ENCODE measurements around the gene FRMD4A. TPM values are rescaled to one million over a fixed set of nuclear protein-coding genes. Genes with fewer than 3 reads are reported as not detected.

Gene FRMD4A
- total RNA-seq, 2 experiments from 2014 or later: 0.30 to 0.35 TPM

DNA sequence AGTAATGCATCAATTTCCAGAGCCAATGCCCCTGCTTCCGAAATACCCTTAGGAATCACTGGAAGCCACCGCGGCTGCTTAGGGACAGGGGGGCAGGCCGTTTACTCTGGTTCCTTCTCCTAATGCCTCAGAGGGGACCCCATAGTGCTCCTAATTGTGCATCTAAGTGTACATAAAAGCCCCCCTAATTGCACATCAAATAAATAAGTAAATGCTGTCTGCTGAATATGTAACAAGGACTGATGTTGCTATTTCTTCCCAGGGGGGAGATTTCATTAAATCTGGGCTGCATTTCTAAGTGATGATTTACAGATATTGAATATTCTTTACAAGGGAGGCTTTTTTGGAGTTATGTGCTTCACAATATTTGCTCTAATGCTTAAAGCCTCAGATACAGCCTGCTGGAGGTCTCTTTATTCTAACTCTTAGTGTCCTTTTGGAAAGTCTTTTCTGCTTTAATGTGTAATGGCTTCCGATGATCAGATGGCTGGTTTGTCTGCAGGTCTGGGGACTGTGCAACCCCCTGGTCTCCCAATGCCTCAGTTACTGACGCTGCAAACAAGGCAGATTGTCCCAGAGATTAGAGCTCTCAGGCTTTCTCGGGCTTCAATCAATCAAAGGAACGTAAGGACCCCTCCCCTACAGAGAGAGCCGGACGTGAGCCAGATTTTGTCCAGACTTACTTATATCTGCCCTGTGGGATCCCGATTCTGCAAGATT, 601.0 kb downstream of the FRMD4A start:
- H3K36me3 Mint-ChIP-seq (ENCODE audit: low read depth): no peaks in the 10 kb centered on the region
- H3K27ac Mint-ChIP-seq: no peak overlapping the region
- POLR2A ChIA-PET: no interaction called here
- no peak for DNase-seq
- H3K9me3 Mint-ChIP-seq: no peaks in the 10 kb centered on the region
- no peaks in the 10 kb centered on the region for H3K27me3 Mint-ChIP-seq
- CTCF ChIA-PET: no interaction called here
- no peak overlapping the region for H3K4me3 Mint-ChIP-seq
- H3K4me1 Mint-ChIP-seq: no peaks in the 10 kb centered on the region

DNA sequence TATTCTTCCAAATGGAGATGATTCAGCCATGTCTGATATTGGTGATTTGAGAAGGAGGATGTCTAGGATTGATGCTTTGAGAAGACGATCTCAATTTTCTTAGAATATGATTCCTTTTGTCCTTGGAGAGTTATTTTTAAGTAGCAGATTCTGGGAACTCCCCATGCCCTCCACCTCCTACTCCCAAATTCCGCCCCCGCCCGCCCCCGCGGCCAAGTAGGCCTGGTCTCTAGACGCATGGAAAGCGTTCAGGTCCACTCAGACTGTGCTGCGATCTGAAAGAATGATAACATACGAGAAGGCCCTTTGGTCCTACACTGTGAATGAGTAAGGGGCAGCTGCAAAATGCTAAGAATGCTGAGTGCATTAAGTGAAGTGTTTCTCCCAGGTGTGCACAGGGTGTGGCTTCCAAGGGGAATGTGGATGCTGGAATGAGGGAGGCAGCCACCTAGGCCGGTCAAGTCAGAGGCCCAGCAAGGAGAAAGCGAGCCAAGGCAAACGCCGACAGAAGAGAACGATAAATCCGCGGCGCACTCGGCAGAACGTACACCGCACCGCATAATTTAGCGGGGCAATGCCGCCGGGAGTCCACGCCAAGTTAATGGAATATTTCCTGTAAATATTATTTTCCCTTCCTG, 601.7 kb downstream of the FRMD4A start:
- H3K9me3 Mint-ChIP-seq: no peaks in the 10 kb centered on the region
- H3K4me1 Mint-ChIP-seq: no peaks in the 10 kb centered on the region

DNA sequence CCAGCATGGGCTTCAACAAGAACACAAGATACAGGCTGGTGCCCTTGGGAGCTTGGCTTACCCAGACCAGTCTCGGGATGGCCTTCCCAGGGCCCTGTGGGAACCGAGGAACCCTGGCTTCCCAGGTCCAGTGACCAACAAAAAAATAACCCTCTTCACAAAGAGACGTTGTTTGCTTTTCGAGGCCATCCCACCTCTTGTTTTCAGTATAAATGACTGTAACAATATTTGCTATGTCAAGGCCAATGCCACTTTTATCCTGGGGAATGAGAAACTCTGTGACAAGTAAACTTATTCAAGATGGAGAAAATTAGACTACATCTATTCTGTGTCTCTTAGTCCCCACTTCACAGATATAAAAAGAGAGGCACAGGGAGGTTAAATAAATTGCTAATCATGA, 605.1 kb downstream of the FRMD4A start:
- Mint-ChIP-seq H3K4me1 (no peaks in the 10 kb centered on the region), H3K36me3 (ENCODE audit: low read depth) (no peaks in the 10 kb centered on the region), H3K27me3 (peaks cover 2% of the 10 kb centered on the region), H3K9me3 (no peaks in the 10 kb centered on the region), H3K27ac (no peak overlapping the region), H3K4me3 (no peak overlapping the region)
- ChIA-PET CTCF (no interaction called here), POLR2A (no interaction called here)
- DNase-seq: no peak

More for the DNA sequence above, 601.7 kb downstream of the FRMD4A start:
- ChIA-PET CTCF (no interaction called here), POLR2A (no interaction called here)
- no peak for DNase-seq
- Mint-ChIP-seq H3K36me3 (ENCODE audit: low read depth) (no peaks in the 10 kb centered on the region), H3K4me3 (no peak overlapping the region), H3K27ac (no peak overlapping the region), H3K27me3 (no peaks in the 10 kb centered on the region)

DNA sequence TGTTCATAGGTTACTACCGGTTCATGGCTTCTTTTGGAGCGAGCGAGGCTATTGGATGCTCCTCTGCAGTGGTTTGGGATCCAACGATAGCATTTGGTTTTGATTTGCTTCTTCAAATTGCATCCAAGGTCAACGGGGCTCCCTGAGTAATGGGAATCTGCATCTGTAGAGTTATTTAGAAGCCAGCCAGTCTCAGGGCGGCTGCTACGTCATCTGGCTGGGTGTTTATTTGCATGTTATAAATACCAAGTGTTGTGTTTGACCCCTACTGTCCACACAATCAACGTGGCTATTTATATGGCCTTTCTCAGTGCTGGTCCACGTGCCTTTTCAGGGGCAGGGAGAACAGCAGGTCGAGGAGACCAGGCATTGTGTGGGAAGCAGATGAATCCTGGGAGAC, 606.2 kb downstream of the FRMD4A start:
- no peak for DNase-seq
- Mint-ChIP-seq H3K9me3 (no peaks in the 10 kb centered on the region), H3K4me3 (no peak overlapping the region), H3K27me3 (peaks cover 3% of the 10 kb centered on the region), H3K36me3 (ENCODE audit: low read depth) (no peaks in the 10 kb centered on the region), H3K4me1 (no peaks in the 10 kb centered on the region), H3K27ac (no peak overlapping the region)
- ChIA-PET POLR2A (no interaction called here), CTCF (no interaction called here)

DNA sequence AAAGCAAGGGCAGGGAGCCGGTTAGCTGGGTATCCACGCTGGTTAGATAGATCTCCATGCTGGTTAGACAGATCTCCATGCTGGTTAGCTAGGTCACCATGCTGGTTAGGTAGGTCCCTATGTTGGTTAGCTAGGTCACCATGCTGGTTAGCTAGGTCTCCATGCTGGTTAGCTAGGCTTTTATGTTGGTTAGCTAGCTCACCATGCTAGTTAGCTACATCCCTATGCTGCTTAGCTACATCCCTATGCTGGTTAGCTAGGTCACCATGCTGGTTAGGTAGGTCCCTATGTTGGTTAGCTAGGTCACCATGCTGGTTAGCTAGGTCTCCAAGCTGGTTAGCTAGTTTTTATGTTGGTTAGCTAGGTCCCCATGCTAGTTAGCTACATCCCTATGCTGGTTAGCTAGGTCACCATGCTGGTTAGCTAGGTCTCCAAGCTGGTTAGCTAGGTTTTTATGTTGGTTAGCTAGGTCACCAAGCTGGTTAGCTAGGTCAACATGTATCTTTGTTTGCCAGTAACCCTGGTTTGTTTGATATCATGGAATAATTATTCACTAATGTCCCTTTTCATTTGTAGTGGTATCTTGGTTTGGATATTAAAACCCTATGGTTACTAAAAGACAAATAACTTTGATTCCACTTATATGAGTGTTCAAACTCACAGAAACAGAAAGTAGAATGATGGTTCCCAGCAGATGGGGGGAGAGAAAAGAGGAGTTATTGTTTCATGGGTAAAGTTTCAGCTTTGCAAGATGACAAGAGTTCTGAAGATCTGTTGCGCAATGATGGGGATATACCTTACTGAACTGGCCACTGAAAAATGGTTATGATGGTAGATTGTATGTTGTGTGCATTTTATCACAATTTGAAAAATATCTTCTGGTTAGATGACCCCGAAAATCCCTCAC, 607.7 kb downstream of the FRMD4A start:
- no peak overlapping the region for H3K27ac Mint-ChIP-seq
- H3K4me1 Mint-ChIP-seq: peaks cover 8% of the 10 kb centered on the region
- H3K27me3 Mint-ChIP-seq: peaks cover 7% of the 10 kb centered on the region
- ChIA-PET POLR2A (no interaction called here), CTCF (no interaction called here)
- H3K4me3 Mint-ChIP-seq: no peak overlapping the region
- H3K9me3 Mint-ChIP-seq: no peaks in the 10 kb centered on the region
- H3K36me3 Mint-ChIP-seq (ENCODE audit: low read depth): no peaks in the 10 kb centered on the region
- no peak for DNase-seq

DNA sequence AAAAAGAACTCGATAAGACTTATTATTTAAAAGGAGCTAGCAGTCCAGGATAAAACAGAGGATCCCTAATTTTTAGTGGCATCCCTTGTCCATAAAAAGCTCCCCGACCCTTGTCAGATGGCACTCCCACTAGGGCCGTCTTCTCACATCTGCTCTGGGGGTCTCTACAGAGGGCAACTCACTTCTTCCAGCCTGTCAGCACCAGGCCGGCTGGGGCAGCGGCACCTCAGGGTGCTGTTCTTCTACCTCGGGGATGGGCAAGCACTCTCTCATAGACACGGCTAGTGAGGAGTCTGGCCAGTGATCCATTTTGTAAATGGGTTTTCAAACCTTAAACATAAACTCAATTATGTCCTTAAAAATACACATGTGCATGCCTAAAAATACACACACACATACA, 609.2 kb downstream of the FRMD4A start:
- Mint-ChIP-seq H3K9me3 (no peaks in the 10 kb centered on the region), H3K4me3 (no peak overlapping the region), H3K27ac (no peak overlapping the region), H3K36me3 (ENCODE audit: low read depth) (no peaks in the 10 kb centered on the region), H3K27me3 (peaks cover 7% of the 10 kb centered on the region), H3K4me1 (peaks cover 13% of the 10 kb centered on the region)
- DNase-seq: no peak
- POLR2A ChIA-PET: no interaction called here
- CTCF ChIA-PET: no interaction called here

DNA sequence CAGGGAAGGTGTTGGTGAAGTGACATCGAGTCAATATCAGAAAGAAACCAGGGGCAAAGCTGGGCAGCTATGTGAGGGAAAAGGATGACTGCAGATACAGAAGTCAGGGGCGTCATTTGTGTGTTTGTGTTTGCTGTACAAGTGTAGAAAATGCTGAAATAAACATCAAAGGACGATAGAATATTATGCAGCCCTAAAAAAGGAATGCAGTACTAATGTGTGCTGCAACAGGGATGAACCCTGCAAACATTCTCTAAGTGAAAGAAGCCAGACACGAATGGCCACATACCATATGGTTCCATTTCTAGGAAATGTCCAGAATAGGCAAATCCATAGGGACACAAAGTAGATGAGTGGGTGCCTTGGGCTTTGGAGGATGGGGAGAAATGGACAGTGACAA, 610.0 kb downstream of the FRMD4A start:
- Mint-ChIP-seq H3K27me3 (peaks cover 7% of the 10 kb centered on the region), H3K9me3 (no peaks in the 10 kb centered on the region), H3K4me1 (peaks cover 13% of the 10 kb centered on the region), H3K36me3 (ENCODE audit: low read depth) (no peaks in the 10 kb centered on the region), H3K27ac (no peak overlapping the region), H3K4me3 (no peak overlapping the region)
- POLR2A ChIA-PET: no interaction called here
- DNase-seq: no peak
- CTCF ChIA-PET: no interaction called here

DNA sequence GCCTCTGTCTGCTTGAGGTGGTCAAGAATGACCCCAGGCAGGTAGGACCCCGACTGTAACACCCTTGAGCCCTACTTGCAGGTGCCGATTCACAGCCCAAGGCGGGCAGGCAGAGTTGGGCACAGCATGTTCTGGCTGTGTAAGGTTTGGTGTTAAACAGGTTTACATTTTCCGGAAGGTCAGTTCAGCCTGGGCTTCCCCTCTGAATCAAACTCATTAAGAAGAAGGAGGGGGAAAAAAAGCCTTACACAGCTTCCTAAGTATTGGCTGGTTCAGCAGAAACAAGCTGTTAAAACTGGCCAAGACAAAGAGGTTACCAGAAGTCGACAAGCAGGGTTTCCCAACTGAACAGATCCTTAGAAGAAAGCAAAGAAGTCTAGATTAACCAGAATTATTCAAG, 611.3 kb downstream of the FRMD4A start:
- Mint-ChIP-seq H3K9me3 (no peaks in the 10 kb centered on the region), H3K4me3 (no peak overlapping the region), H3K36me3 (ENCODE audit: low read depth) (no peaks in the 10 kb centered on the region), H3K4me1 (peaks cover 13% of the 10 kb centered on the region), H3K27ac (no peak overlapping the region), H3K27me3 (peaks cover 7% of the 10 kb centered on the region)
- ChIA-PET CTCF (no interaction called here), POLR2A (interaction anchor here (0.9 kb wide), 1 partner anchor 12 kb away, joined by 3 read pairs; no protein-coding TSS in a partner anchor)
- no peak for DNase-seq

DNA sequence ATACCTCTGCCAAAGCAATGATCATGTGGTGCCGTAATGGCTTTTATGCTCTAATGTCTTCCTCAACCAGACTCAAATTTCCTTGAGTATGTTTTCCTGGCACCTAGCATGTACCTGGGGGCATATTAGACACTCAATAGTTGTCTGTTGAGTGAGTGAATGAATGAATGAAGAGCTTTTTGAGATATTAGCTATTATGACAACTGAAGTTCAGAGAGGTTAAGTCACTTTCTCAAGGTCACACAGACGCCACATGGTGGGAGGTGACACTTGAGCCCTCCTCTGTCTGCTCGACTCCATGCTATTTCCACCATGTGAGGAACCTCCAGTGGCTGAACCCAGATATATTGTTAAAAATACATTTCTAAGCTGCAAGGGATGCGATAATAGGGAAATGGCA, 611.9 kb downstream of the FRMD4A start:
- Mint-ChIP-seq H3K27me3 (peaks cover 7% of the 10 kb centered on the region), H3K36me3 (ENCODE audit: low read depth) (no peaks in the 10 kb centered on the region), H3K27ac (no peak overlapping the region), H3K4me3 (no peak overlapping the region), H3K9me3 (no peaks in the 10 kb centered on the region), H3K4me1 (peaks cover 13% of the 10 kb centered on the region)
- POLR2A ChIA-PET: no interaction called here
- CTCF ChIA-PET: no interaction called here
- DNase-seq: no peak

DNA sequence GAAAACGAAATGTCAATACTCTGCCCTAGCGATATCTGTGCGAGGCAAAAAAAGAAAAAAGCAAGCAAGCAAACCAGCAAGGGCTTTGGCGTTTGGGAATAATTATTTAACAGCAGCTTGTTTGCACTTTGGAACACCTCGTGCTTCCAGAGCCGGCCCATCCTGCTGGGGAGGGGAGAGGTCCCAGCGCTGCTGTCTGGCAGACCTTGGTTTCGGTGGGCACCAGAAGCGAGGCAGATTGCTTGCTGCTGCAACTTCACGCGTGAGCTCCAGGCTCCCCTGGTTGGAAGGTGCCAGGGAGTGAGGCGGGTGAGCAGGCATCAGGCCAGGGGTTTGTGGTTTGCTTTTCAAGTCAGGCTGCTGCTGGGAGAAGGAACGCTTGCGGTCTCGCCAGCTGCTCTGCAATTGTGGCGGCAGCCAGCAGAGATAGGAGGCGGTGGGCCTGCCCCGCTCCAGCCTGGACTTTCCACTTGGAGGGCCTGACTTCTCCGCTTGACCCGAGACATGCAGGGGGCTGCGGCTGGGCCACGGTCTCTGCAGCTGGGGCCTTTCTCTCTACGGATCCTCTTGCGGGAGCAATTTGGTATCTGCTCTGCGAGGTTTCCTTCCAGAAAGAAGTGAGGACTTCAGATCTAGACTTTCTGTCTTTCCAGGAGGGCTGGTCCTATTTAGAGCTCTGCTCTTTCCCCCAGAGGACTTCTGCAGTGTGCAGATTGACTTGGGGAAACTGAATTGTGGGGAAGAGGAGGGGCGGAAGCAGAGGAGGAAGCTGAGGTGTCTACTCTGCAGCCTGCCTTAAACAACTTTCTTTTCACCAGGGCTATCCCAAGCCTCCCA, 612.6 kb downstream of the FRMD4A start:
- ChIA-PET POLR2A (no interaction called here), CTCF (no interaction called here)
- no peak overlapping the region for H3K4me3 Mint-ChIP-seq
- H3K27me3 Mint-ChIP-seq: peaks cover 7% of the 10 kb centered on the region
- H3K9me3 Mint-ChIP-seq: no peaks in the 10 kb centered on the region
- peaks cover 14% of the 10 kb centered on the region for H3K4me1 Mint-ChIP-seq
- H3K27ac Mint-ChIP-seq: no peak overlapping the region
- H3K36me3 Mint-ChIP-seq (ENCODE audit: low read depth): no peaks in the 10 kb centered on the region
- peak; percentile 27 for DNase-seq

DNA sequence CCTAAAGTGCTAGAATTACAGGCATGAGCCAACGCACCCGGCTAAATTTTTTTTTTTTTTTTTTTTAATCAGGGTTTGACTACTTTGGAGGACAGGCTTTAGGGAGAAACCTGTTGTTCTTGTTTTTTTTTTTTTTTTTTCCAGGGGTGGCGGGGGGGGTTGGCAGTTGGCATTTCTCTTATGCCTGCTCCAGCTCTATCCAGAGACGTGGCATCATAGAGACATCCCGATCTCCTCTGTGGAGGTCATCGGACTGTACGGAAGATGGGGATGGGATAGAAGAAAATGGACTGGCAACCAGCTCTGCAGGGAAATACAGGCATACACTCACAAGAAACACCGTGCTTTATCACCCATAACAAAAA, 613.2 kb downstream of the FRMD4A start:
- Mint-ChIP-seq H3K4me3 (no peak overlapping the region), H3K27me3 (peaks cover 7% of the 10 kb centered on the region), H3K4me1 (peaks cover 20% of the 10 kb centered on the region), H3K27ac (no peak overlapping the region), H3K36me3 (ENCODE audit: low read depth) (no peaks in the 10 kb centered on the region), H3K9me3 (no peaks in the 10 kb centered on the region)
- no peak for DNase-seq
- POLR2A ChIA-PET: interaction anchor here (0.6 kb wide), 1 partner anchor 1393 kb away, joined by 3 read pairs; no protein-coding TSS in a partner anchor
- CTCF ChIA-PET: interaction anchor here (0.7 kb wide), 1 partner anchor 620 kb away, joined by 5 read pairs; no protein-coding TSS in a partner anchor

DNA sequence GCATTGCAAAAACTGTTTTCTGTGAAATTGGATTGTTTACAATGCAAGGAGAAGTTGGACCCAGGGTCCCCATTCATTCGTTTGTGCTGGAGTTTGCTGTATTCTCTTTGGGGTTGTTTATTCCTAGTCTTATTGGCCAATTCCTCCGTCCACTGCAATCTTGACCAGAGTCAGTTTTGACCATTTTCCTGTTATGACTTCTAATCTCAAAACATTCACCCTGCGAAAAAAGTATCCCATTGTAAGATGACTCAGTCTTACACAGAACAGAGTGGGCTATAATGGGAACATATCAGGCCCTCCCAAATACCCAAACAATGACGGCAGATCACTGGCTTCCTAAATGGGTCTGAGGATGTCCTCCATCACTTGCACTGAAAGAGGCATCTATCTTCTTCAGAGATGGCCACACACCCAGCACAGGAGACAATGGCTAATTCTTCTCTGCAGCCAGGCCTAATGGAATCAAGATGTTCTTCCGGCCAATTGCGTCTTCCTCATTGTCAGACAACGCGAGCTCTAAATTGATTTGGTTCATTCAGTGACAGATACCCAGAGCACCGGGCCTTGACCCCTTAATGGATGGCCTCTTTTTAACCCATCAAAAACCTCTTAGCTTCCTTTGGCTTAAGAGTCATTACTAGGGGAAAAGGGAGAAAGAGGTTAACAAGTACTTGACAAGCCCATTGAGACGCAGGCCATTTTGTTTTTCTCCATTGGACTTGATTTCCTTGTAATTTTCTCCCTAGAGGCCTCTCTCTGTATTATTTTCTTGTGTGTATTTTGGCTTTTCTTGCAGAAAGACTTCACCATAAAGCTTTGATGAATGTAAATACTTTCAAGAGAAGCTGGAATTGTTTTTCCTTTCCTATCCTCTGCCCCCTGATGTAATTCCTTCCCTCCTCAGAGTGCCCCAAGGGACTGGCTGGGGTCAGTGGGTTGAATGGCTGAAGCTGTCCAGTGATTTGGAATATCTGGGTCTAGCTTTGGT, 614.3 kb downstream of the FRMD4A start:
- ChIA-PET POLR2A (no interaction called here), CTCF (no interaction called here)
- no peak overlapping the region for H3K4me3 Mint-ChIP-seq
- peaks cover 24% of the 10 kb centered on the region for H3K4me1 Mint-ChIP-seq
- peaks cover 5% of the 10 kb centered on the region for H3K27me3 Mint-ChIP-seq
- no peak for DNase-seq
- no peaks in the 10 kb centered on the region for H3K36me3 Mint-ChIP-seq (ENCODE audit: low read depth)
- H3K27ac Mint-ChIP-seq: no peak overlapping the region
- no peaks in the 10 kb centered on the region for H3K9me3 Mint-ChIP-seq

All from activated CD4-positive, alpha-beta memory T cell treated with anti-CD3 and anti-CD28 coated beads, Interleukin-2, amount 10 ng/mL, durations not matched to agents 7 days and 5 days (primary cell).